NOMO-1 treated with dmso at 0.1 percent for 144 hours (cell line): ENCODE data around the gene GGTA1.
"Not testable (repeated sequence)": the region's sequence is repeated elsewhere in the genome, so short reads cannot be mapped to it uniquely, and the experiment has no call there.

Source experiments
- DNase-seq: peaks from one replicate; lab custom pipeline; 2025; ENCODE audit not compliant: unreplicated experiment; lab: John Stamatoyannopoulos, UW

GGTA1 gene

DNA sequence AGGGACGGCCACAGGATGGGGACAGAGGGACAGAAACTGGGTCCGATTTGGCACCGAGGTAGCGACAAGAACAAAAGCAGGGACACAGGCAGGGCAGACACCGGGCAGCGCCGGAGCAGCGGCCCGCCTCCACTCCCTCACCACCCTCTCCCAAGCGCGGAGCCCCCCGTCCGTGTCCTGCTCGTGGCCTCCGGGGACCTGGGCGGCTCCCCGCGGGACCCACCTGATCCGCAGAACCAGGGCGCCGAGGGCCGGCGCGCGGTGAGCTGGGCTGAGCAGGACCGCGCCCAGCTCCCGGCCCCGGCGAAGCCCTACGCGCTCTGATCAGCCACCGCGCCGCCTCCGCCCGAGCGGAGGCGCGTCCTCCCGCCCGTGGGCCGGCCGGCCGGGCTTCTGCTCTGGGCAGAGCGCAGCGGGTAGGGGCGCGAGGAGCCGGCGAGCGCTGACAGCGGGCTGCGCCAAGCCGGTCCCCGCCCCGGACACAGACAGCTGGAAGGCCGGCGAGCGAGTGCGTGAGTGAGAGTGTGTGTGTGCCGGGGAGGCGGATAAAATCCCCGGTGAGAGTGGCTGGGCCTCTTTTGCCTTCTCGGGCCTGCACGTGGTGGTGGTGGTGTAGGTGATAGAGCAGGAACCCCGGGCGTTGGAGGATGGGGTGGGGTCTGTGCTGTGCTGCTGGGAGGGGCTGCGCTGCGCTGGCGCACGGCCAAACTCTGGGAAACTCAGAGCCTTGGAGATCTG, at the start of gene GGTA1:
GGTA1 (minus strand) TSS at position 418 of the 738 bp plus-strand sequence. CDS start 31,922 bp downstream, outside the sequence.
- peak; percentile 9 for DNase-seq

DNA sequence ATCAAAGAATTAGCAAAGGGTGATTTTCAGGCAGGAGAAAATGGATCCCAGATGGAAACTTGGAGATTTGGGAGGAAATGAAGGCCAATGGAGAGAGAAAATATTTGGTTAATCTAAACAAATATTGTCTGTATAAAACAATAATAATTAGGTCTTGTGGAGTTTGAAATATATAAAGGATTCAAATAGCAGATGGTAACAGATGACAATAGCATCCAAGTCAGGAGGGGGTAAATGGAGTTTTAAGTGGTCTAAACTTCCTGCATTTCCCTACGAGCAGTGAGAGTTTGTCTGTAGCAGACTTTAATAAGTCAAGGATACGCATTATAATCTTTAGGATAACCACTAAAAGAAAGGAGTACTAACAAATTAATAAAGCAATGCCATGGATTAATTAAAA, 49.0 kb upstream of the GGTA1 start:
- DNase-seq, result no peak

GRCh38 chr9:121545875-121546423, 46.3 kb upstream of the GGTA1 start:
- DNase-seq, result peak; percentile 75

- no peak for DNase-seq
Measured at GRCh38 chr9:121545150-121545874, 45.7 kb upstream of the GGTA1 start.

DNA sequence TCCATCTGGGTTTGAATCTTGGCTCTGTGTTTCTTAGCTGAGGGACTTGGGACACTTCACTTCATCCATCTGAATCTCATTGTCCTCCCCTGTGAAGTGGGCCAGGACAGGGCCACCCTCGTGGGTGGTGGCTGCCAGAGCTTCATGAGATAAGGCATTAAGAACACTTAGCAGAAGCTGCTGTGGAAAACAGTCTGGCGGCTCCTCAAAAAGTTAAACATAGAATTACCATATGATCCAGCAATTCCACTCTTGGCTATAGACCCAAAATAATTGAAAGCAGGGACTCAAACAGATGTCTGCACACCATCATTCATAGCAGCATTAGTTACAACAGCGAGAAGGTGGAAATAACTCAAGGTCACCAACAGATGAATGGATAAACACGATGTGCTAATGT, 42.4 kb upstream of the GGTA1 start:
- DNase-seq, result no peak

GRCh38 chr9:121541256-121541655, 41.6 kb upstream of the GGTA1 start:
- no peak for DNase-seq

GRCh38 chr9:121538221-121538620, 38.6 kb upstream of the GGTA1 start:
- DNase-seq, result no peak

GRCh38 chr9:121537283-121537682, 37.6 kb upstream of the GGTA1 start:
- DNase-seq, result no peak

DNA sequence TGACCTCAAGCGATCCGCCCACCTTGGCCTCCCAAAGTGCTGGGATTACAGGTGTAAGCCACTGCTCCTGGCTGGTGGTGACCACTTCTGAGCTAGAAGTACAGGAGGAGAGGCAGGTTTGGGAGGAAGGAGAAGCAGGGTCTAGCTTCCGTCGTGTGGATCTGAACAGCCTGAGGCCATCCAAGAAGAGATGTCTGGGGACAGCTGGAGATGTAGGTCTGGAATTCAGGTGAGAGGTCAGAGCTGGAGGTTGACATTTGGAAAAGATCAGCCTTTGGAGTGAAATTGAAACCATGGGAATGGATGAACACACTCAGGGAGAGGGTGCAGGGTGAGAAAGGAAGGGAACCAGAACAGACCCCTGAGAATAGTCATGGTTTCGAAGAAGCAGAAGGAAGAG, 33.2 kb upstream of the GGTA1 start:
- DNase-seq, result no peak

GRCh38 chr9:121529237-121529987, 29.8 kb upstream of the GGTA1 start:
- no peak for DNase-seq

- no peak for DNase-seq
Measured at GRCh38 chr9:121528642-121529041, 29.0 kb upstream of the GGTA1 start.

DNA sequence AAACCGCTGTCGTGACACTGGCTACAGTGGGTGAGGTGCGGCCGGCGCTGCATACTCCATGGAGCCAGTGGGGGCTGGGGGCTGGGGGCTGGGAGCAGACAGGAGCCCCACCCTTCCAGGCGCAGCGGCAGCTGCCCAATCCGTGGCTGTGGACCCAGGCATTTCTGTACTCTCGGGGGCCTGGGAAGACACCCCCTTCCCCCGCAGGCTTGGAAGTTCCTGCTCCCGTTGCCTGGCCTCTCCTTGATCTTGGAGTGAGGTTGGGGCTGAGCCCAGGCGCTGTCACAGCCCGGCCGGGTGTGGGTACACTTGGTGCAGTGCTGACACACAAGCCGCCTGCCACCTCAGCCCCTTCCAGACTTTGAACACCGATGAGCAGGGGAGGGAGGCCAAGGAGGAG, 27.7 kb upstream of the GGTA1 start:
- DNase-seq, result no peak

GRCh38 chr9:121519688-121520087, 20.0 kb upstream of the GGTA1 start:
- not testable (repeated sequence) for DNase-seq

DNA sequence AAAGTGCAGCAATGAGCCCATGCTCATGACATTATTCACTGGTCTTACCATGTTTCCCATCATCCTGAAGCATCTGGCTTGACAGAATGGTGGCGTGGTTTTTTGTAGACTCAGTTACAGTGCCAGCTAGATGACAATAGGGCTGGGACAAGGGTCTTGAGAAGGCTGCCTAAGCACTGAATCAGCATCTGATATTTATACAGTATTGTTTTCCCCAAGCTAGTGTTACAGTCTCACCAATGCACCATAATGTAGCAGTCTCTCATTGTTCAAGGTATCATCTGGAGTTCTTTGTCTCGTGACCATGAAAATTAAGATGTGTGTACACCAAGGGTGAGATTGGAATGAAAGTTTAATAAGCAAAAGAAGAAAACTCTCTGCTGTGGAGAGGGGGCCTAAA, 19.0 kb upstream of the GGTA1 start:
- DNase-seq, result no peak

- DNase-seq, result not testable (repeated sequence)
Measured at GRCh38 chr9:121513166-121513565, 13.5 kb upstream of the GGTA1 start.

DNA sequence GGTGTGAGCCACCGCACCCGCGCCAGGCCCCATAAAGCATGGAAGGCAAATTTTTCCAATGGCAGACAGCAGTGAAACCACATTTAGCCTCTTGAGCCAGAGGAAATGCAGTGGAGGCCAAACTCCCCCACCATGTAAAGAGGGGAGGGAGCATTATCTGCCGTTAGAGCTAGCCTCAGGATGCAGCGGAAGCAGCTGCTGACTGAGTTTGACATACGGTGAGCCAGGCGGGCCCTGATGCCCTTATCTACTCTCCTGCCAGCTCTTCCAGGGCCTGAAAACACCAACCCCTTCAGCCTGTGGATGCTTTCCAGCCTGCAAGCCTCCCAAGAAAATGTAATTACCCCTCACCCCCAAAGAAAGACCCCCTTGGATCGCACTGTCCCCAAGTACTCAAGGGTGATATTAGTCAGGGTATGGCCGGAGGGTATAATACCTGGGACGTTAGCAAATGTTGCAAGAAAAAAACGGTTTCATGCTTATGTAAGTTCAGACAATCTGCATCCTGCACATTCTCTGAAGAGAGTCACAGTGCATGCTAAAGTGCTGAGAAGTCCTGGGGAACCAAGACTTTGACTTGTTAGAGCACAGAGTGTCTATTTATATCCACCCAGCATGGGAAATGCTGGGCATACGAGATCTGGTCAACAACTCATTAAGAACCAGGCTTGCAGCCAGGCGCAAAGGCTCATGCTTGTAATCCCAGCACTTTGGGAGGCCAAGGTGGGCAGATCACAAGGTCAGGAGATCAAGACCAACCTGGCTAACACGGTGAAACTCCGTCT, 11.3 kb upstream of the GGTA1 start:
- DNase-seq, result no peak

DNA sequence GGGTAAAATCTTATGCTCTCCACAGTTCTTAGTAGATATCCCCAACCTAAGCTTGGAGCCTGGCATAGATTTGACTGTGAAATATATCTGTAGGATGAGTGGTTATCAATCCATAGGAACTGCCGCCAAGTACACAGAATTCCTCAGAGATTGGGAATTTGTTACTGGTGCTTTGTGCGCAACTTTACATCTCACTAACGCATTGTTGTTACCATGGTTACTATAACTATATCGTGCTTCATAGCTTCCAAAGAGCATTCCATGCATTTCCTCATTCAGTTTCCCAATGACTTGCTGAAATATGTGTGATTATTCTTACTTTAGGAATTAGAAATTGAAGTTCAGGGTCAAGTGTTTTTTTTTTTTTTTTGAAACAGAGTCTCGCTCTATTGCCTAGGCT, 9.5 kb upstream of the GGTA1 start:
- DNase-seq, result no peak

DNA sequence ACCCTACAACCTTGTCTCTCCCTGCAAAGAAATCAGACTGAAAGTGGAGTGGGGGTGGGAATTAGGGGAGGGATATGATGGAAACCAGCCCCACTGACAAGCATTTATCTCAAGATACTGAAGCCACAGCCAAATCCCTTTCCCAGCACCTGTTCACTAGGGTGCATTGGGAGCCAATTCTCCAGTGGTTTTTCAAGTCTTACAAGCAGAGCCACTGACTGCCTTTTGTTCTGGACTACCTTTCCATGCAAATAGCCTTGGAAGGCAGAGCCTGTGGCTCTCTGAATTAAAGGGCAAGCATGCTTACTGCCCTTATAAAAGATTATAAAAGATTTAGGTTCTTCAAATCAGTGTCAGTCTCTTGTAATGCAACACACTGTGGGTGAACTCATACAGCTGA, 8.8 kb upstream of the GGTA1 start:
- DNase-seq, result no peak

GRCh38 chr9:121505903-121506735, 6.5 kb upstream of the GGTA1 start:
- DNase-seq, result no peak

DNA sequence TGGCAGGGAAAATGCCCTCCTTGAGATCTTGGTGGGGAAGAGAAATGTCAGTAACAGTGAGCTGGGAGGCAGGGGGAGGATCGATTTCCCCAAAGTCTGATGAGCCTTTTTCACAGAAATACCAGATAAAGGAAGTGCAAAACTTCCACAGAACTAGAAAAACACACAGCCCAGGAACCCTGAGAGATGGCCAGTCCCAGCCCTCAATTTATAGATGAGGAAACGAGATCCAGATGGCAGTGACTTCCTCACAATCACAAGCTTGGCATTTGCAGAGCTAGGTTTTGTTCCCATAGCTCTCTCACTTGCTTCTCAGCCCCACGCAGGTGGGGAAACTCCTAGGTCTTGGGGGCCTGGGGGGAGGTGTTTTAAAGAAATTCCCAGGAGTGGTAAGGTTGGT, 3.8 kb upstream of the GGTA1 start:
- peak; percentile 12 for DNase-seq
